Measurements from ENCODE around the gene CATSPERZ. TPM values are rescaled to one million over a fixed set of nuclear protein-coding genes. Genes with fewer than 3 reads are reported as not detected.

CATSPERZ gene
- polyA plus RNA-seq, 1 donor from 2014 or later, result not detected

- no peaks in the 10 kb centered on the region for H3K36me3 ChIP-seq (ENCODE audit: insufficient read depth, low read length)
- H3K27ac ChIP-seq (ENCODE audit: low read length), result peak within 1 kb of the TSS; percentile 80
- peaks cover 18% of the 10 kb centered on the region for H3K27me3 ChIP-seq (ENCODE audit: insufficient read depth, low read depth, low read length)
- H3K9me2 ChIP-seq (ENCODE audit: insufficient read depth, low read length), result no peaks in the 10 kb centered on the region
- peak within 1 kb of the TSS; percentile 56 for H3K4me2 ChIP-seq (ENCODE audit: low read length)
- H3K9me3 ChIP-seq (ENCODE audit: low read length), result no peaks in the 10 kb centered on the region
- peak within 1 kb of the TSS; percentile 85 for H3K4me3 ChIP-seq (ENCODE audit: low read length)
- peak within 1 kb of the TSS; percentile 75 for H3K9ac ChIP-seq (ENCODE audit: low read length)
- peak within 1 kb of the TSS; percentile 15 for H2AFZ ChIP-seq (ENCODE audit: low read depth, low read length)
- H4K20me1 ChIP-seq (ENCODE audit: insufficient read depth), result peaks cover 6% of the 10 kb centered on the region
- peaks cover 10% of the 10 kb centered on the region for H3K79me2 ChIP-seq (replicated peaks; ENCODE audit: insufficient read depth, low read length)
- TF ChIP-seq EZH2 (IDR thresholded peaks at IDR 0.05; ENCODE audit: borderline replicate concordance, insufficient read depth, low read length, poor library complexity, severe bottlenecking) (no peak), RAD21 (conservative IDR thresholded peaks at IDR 0.05) (no peak), REST (IDR thresholded peaks at IDR 0.05; ENCODE audit: borderline replicate concordance) (peak; percentile 32), CTCF (IDR thresholded peaks at IDR 0.05; ENCODE audit: poor library complexity, severe bottlenecking) (no peak), TAF1 (IDR thresholded peaks at IDR 0.05; ENCODE audit: low read depth) (peak; percentile 17), SMC3 (conservative IDR thresholded peaks at IDR 0.05; ENCODE audit: poor library complexity) (no peak), EP300 (conservative IDR thresholded peaks at IDR 0.05; ENCODE audit: poor library complexity, severe bottlenecking) (no peak), POLR2AphosphoS5 (IDR thresholded peaks at IDR 0.05) (peak; percentile 80)
- no peaks in the 10 kb centered on the region for H3F3A ChIP-seq (ENCODE audit: insufficient read depth, low read length, poor library complexity, severe bottlenecking)
These were observed 5.0 kb downstream of the CATSPERZ start, which contains the start of gene ESRRA for GRCh38 chr11:64305075-64305690. ESRRA (plus strand) TSS chr11:64305524; CDS start chr11:64307180, 1,656 bp downstream.

GRCh38 chr11:64305691-64306562 lies 5.8 kb downstream of the CATSPERZ start:
- Histone ChIP-seq H3K4me2 (ENCODE audit: low read length) (peak overlapping the region; percentile 56), H3K4me3 (ENCODE audit: low read length) (peak overlapping the region; percentile 78), H3F3A (ENCODE audit: insufficient read depth, low read length, poor library complexity, severe bottlenecking) (no peaks in the 10 kb centered on the region), H3K36me3 (ENCODE audit: insufficient read depth, low read length) (no peaks in the 10 kb centered on the region), H3K27me3 (ENCODE audit: insufficient read depth, low read depth, low read length) (peaks cover 11% of the 10 kb centered on the region), H3K9ac (ENCODE audit: low read length) (peak overlapping the region; percentile 75), H3K9me2 (ENCODE audit: insufficient read depth, low read length) (no peaks in the 10 kb centered on the region), H2AFZ (ENCODE audit: low read depth, low read length) (no peak overlapping the region), H3K79me2 (replicated peaks; ENCODE audit: insufficient read depth, low read length) (peaks cover 10% of the 10 kb centered on the region), H4K20me1 (ENCODE audit: insufficient read depth) (peaks cover 6% of the 10 kb centered on the region), H3K27ac (ENCODE audit: low read length) (peak overlapping the region; percentile 61), H3K9me3 (ENCODE audit: low read length) (no peaks in the 10 kb centered on the region)
- TF ChIP-seq SMC3 (conservative IDR thresholded peaks at IDR 0.05; ENCODE audit: poor library complexity) (peak; percentile 46), CTCF (IDR thresholded peaks at IDR 0.05; ENCODE audit: poor library complexity, severe bottlenecking) (peak; percentile 66), REST (IDR thresholded peaks at IDR 0.05; ENCODE audit: borderline replicate concordance) (no peak)

Data from neural cell (in vitro differentiated cells).